Natural killer cell (primary cell): ENCODE measurements around the gene PEDS1. TPM values are rescaled to one million over a fixed set of nuclear protein-coding genes. Genes with fewer than 3 reads are reported as not detected.

Source experiments
- ATAC-seq, 3 donors: fragments of 150-1000 bp in 2 of 3; fragments of 200-7000 bp in 1 of 3; cut with Tn5 transposase; 1 replicate in 1 of 3; 2 replicates in 2 of 3; pipeline ENCODE4 v1.10.0; 2021; ENCODE audit warnings: mild to moderate bottlenecking in 2 of 3, moderate library complexity in 2 of 3
- DNase-seq, 2 donors: peaks; one replicate each; pipeline versions ENCODE4 v3.0.0 to v3.0.0-alpha.2; 2013 to 2021; ENCODE audit warnings: mixed read lengths in 1 of 2
- H3K27ac ChIP-seq: one replicate; pipeline ENCODE4 v1.5.1; 2013; ENCODE audit warnings: mild to moderate bottlenecking, low read length
- H3K27me3 ChIP-seq: one replicate; pipeline ENCODE4 v1.6.1; 2013; ENCODE audit warnings: low read length; ENCODE audit not compliant: control insufficient read depth, insufficient read depth
- H3K36me3 ChIP-seq: one replicate; pipeline ENCODE4 v1.6.1; 2013; ENCODE audit warnings: low read length; ENCODE audit not compliant: control insufficient read depth, insufficient read depth
- H3K4me1 ChIP-seq: one replicate; pipeline ENCODE4 v1.6.1; 2013; ENCODE audit warnings: low read length; ENCODE audit not compliant: control insufficient read depth, insufficient read depth
- H3K4me3 ChIP-seq: one replicate; pipeline ENCODE4 v1.5.1; 2013; ENCODE audit warnings: low read length
- H3K9me3 ChIP-seq: one replicate; pipeline ENCODE4 v1.6.1; 2013; ENCODE audit warnings: low read length; ENCODE audit not compliant: control insufficient read depth, insufficient read depth
- H3K27ac Mint-ChIP-seq, 2 donors: one replicate each; pipeline ENCODE4 v1.8.0; 2022; ENCODE audit warnings: mild to moderate bottlenecking in 2 of 2, mixed read lengths in 2 of 2, moderate library complexity in 1 of 2
- H3K27me3 Mint-ChIP-seq, 2 donors: one replicate each; pipeline ENCODE4 v1.8.0; 2022; ENCODE audit warnings: low read depth in 2 of 2, mixed read lengths in 2 of 2
- H3K36me3 Mint-ChIP-seq: one replicate; pipeline ENCODE4 v1.8.0; 2022; ENCODE audit warnings: mixed read lengths
- H3K4me1 Mint-ChIP-seq, 2 donors: one replicate each; pipeline ENCODE4 v1.8.0; 2022; ENCODE audit warnings: mixed read lengths in 2 of 2
- H3K4me3 Mint-ChIP-seq: one replicate; pipeline ENCODE4 v1.8.0; 2022; ENCODE audit warnings: mild to moderate bottlenecking, moderate library complexity, mixed read lengths
- H3K9me3 Mint-ChIP-seq, 2 donors: one replicate each; pipeline ENCODE4 v1.8.0; 2022; ENCODE audit warnings: mixed read lengths in 2 of 2
- CTCF ChIP-seq: fragments of 200-600 bp; IDR thresholded peaks from one replicate; pipeline ENCODE4 v1.8.0; 2022; ENCODE audit warnings: antibody characterized with exemption
- WGBS: methylation state at CpG from one replicate; pipeline ENCODE4 v1.1.7; 2013; ENCODE audit warnings: missing lambda C conversion rate; ENCODE audit not compliant: insufficient coverage; 5-methylcytosine and 5-hydroxymethylcytosine counted together
- intact Hi-C: fragments of 100-400 bp; cut with micrococcal nuclease; formaldehyde crosslinking; loops from one replicate; pipeline ENCODE4 v1.14.2; 2022
- total RNA-seq, 4 donors: library from RNA; stranded (reverse); fragments of 120-200 nt in 1 of 4; gene quantifications; one replicate each; pipeline versions ENCODE4 v1.2.3 to v1.2.4, GENCODE V29; 2013 to 2022

The PEDS1 gene
- total RNA-seq, 3 donors from 2014 or later (not counting 1 experiment from before 2014, with no cell fraction given), result 27.4 to 32.8 (median 31.5) TPM

- peaks cover 16% of the 10 kb centered on the region for H3K4me1 ChIP-seq
- Mint-ChIP-seq H3K9me3 (no peaks in the 10 kb centered on the region), H3K36me3 (no peaks in the 10 kb centered on the region), H3K4me1 (peaks cover 21% of the 10 kb centered on the region in 2 donors), H3K4me3 (no peak overlapping the region), H3K27ac (peak overlapping the region in 1 of 2 donors; percentile 20), H3K27me3 (no peaks in the 10 kb centered on the region)
- WGBS, result 89% methylated on average over 10 of the region's 10 CpGs
- H3K9me3 ChIP-seq, result peaks cover 4% of the 10 kb centered on the region
- no peak overlapping the region for H3K4me3 ChIP-seq
- ATAC-seq, result peak in 1 of 3 donors; percentile 22
- no peak for TF ChIP-seq CTCF
- H3K36me3 ChIP-seq, result peaks cover 4% of the 10 kb centered on the region
- H3K27ac ChIP-seq, result no peak overlapping the region
- intact Hi-C loops, result no loop called here
- DNase-seq, result no peak
- no peaks in the 10 kb centered on the region for H3K27me3 ChIP-seq
Measured at GRCh38 chr20:50197463-50198179, 44.1 kb upstream of the PEDS1 start.

DNA sequence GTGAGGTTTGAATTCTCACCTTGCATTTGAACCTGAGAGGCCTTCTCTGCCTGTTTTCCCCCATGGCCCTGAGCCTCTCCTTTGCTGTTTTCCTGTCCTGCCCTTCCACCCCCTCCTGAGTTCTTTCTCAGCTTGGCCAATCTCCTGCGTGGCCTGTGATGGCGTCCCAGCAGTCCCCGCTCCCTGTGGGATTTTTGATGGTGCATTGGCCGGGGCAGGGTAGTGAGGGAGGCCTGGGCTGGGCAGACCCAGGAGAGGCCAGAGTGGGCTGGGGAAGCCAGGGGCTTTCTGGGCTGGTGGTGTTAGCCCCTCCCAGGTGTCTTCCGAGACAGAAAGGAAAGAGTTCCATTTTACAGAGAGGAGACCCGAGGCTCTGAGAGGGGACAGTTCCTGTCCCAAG is 43.4 kb upstream of the PEDS1 start:
- TF ChIP-seq CTCF, result no peak
- no peaks in the 10 kb centered on the region for H3K36me3 Mint-ChIP-seq
- Histone ChIP-seq H3K9me3 (peaks cover 4% of the 10 kb centered on the region), H3K4me3 (no peak overlapping the region), H3K27me3 (no peaks in the 10 kb centered on the region), H3K4me1 (peaks cover 21% of the 10 kb centered on the region), H3K36me3 (peaks cover 4% of the 10 kb centered on the region), H3K27ac (no peak overlapping the region)
- H3K9me3 Mint-ChIP-seq, result no peaks in the 10 kb centered on the region
- intact Hi-C loops, result no loop called here
- DNase-seq (no peak), ATAC-seq (no peak)
- H3K27ac Mint-ChIP-seq, result peak overlapping the region in 1 of 2 donors; percentile 20
- peaks cover 26 to 27% of the 10 kb centered on the region in 2 donors for H3K4me1 Mint-ChIP-seq
- H3K27me3 Mint-ChIP-seq, result no peaks in the 10 kb centered on the region
- 96% methylated on average over 6 of the region's 6 CpGs for WGBS
- no peak overlapping the region for H3K4me3 Mint-ChIP-seq

GRCh38 chr20:50196248-50196647 is 42.7 kb upstream of the PEDS1 start:
- Mint-ChIP-seq H3K4me1 (peaks cover 26 to 27% of the 10 kb centered on the region in 2 donors), H3K36me3 (no peaks in the 10 kb centered on the region), H3K27ac (no peak overlapping the region), H3K4me3 (no peak overlapping the region), H3K27me3 (no peaks in the 10 kb centered on the region), H3K9me3 (no peaks in the 10 kb centered on the region)
- Histone ChIP-seq H3K9me3 (peaks cover 4% of the 10 kb centered on the region), H3K4me3 (no peak overlapping the region), H3K36me3 (peaks cover 4% of the 10 kb centered on the region), H3K27me3 (no peaks in the 10 kb centered on the region), H3K27ac (no peak overlapping the region), H3K4me1 (peaks cover 21% of the 10 kb centered on the region)
- intact Hi-C loops, result no loop called here
- no peak for TF ChIP-seq CTCF
- ATAC-seq (no peak), DNase-seq (no peak)
- 97% methylated on average over 4 of the region's 4 CpGs for WGBS
